SU-DHL-6 (cell line): ENCODE results near the gene KIZ.
"Not testable (repeated sequence)": the region's sequence is repeated elsewhere in the genome, so short reads cannot be mapped to it uniquely, and the experiment has no call there.

ENCODE experiments used
- EZH2phosphoT487 ChIP-seq: fragments of 200-600 bp; sonication (generic), shearing (Covaris generic); conservative IDR thresholded peaks from 2 replicates; pipeline ENCODE4 v1.6.1; 2018; ENCODE audit warnings: mild to moderate bottlenecking, antibody characterized with exemption, low read length, moderate library complexity, mixed read lengths
- TF ChIP-seq, protein P1 (sequence below): fragments of 200-600 bp; sonication (generic); IDR thresholded peaks from one replicate; pipeline ENCODE4 v1.5.1; 2017; ENCODE audit warnings: antibody characterized with exemption, mild to moderate bottlenecking, low read length, moderate library complexity; ENCODE audit not compliant: insufficient read depth, poor library complexity, severe bottlenecking

DNA sequence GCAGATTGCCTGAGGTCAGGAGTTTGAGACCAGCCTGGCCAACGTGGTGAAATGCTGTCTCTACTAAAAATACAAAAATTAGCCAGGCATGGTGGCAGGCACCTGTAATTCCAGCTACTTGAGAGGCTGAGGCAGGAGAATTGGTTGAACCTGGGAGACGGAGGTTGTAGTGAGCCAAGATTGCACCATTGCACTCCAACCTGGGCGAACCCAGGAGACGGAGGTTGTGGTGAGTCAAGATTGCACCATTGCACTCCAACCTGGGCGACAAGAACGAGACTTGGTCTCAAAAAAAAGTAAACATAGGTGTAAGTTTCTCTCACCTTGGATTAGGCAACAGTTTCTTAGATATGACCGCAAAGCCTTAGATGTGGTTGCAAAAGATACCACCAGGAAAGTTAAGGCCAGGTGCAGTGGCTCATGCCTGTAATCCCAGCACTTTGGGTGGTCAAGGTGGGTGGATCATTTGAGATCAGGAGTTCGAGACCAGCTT lies 121.8 kb downstream of the KIZ start:
- TF ChIP-seq, protein P1, sequence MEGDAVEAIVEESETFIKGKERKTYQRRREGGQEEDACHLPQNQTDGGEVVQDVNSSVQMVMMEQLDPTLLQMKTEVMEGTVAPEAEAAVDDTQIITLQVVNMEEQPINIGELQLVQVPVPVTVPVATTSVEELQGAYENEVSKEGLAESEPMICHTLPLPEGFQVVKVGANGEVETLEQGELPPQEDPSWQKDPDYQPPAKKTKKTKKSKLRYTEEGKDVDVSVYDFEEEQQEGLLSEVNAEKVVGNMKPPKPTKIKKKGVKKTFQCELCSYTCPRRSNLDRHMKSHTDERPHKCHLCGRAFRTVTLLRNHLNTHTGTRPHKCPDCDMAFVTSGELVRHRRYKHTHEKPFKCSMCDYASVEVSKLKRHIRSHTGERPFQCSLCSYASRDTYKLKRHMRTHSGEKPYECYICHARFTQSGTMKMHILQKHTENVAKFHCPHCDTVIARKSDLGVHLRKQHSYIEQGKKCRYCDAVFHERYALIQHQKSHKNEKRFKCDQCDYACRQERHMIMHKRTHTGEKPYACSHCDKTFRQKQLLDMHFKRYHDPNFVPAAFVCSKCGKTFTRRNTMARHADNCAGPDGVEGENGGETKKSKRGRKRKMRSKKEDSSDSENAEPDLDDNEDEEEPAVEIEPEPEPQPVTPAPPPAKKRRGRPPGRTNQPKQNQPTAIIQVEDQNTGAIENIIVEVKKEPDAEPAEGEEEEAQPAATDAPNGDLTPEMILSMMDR, result not testable (repeated sequence)
- not testable (repeated sequence) for TF ChIP-seq EZH2phosphoT487
